Gastroesophageal sphincter (tissue), 4 donors: ENCODE results near the gene KCNMA1. TPM values are rescaled to one million over a fixed set of nuclear protein-coding genes. Genes with fewer than 3 reads are reported as not detected.

ENCODE experiments used
- ATAC-seq: fragments of 150-250 bp; one replicate; pipeline ENCODE4 v1.9.1; 2016; ENCODE audit warnings: mild to moderate bottlenecking, moderate library complexity
- H3K27ac ChIP-seq, 4 donors: fragments of 200-600 bp; sonication (generic) in 3 of 4; 1 replicate in 3 of 4; 2 replicates in 1 of 4; pipeline ENCODE4 v1.5.1; 2016 to 2019
- H3K27me3 ChIP-seq: fragments of 200-600 bp; sonication (generic); one replicate; pipeline ENCODE4 v1.5.1; 2019
- H3K36me3 ChIP-seq, 2 donors: fragments of 200-600 bp; sonication (generic); one replicate each; pipeline ENCODE4 v1.5.1; 2019; ENCODE audit warnings: control low read depth in 1 of 2
- H3K4me1 ChIP-seq, 3 donors: fragments of 200-600 bp; sonication (generic); 1 replicate in 2 of 3; 2 replicates in 1 of 3; pipeline ENCODE4 v1.5.1; 2016 to 2019; ENCODE audit warnings: control low read depth in 2 of 3
- H3K4me3 ChIP-seq, 2 donors: fragments of 200-600 bp; sonication (generic); one replicate each; pipeline ENCODE4 v1.5.1; 2019; ENCODE audit warnings: mild to moderate bottlenecking in 1 of 2, moderate library complexity in 1 of 2
- H3K9me3 ChIP-seq, 3 donors: fragments of 200-600 bp; sonication (generic); one replicate each; pipeline ENCODE4 v1.5.1; 2017 to 2019; ENCODE audit warnings: control low read depth in 2 of 3
- EP300 ChIP-seq: sonication (generic); formaldehyde crosslinking; IDR thresholded peaks from one replicate; pipeline ENCODE4 v1.6.1; 2017; ENCODE audit warnings: antibody characterized with exemption, mild to moderate bottlenecking
- POLR2A ChIP-seq, 2 donors: fragments of 450-650 bp; IDR thresholded peaks; one replicate each; pipeline ENCODE4 v1.6.1; 2017; ENCODE audit warnings: antibody characterized with exemption in 2 of 2, mild to moderate bottlenecking in 2 of 2, moderate library complexity in 1 of 2
- POLR2AphosphoS5 ChIP-seq: sonication (generic); formaldehyde crosslinking; IDR thresholded peaks from one replicate; pipeline ENCODE4 v1.6.1; 2017; ENCODE audit warnings: antibody characterized with exemption
- WGBS, 2 donors: methylation state at CpG; one replicate each; pipeline ENCODE4 v1.1.5; 2018; ENCODE audit warnings: low coverage in 1 of 2; 5-methylcytosine and 5-hydroxymethylcytosine counted together
- total RNA-seq, 4 donors: library from RNA; depleted of rRNA; stranded (reverse); fragments of >200 nt; gene quantifications; one replicate each; pipeline ENCODE4 v1.1.0, GENCODE V29; 2016
- TF ChIP-seq, protein P1 (sequence below), 4 experiments: fragments of 200-600 bp in 2 of 4; fragments of 450-650 bp in 2 of 4; sonication (generic) in 1 of 4; IDR thresholded peaks; one replicate each; pipeline ENCODE4 v1.5.1; 2017 to 2019; ENCODE audit warnings: antibody characterized with exemption in 4 of 4, mild to moderate bottlenecking in 2 of 4, moderate library complexity in 2 of 4

KCNMA1 gene
- total RNA-seq, 4 donors from 2014 or later, result 168 to 389 (median 323) TPM

DNA sequence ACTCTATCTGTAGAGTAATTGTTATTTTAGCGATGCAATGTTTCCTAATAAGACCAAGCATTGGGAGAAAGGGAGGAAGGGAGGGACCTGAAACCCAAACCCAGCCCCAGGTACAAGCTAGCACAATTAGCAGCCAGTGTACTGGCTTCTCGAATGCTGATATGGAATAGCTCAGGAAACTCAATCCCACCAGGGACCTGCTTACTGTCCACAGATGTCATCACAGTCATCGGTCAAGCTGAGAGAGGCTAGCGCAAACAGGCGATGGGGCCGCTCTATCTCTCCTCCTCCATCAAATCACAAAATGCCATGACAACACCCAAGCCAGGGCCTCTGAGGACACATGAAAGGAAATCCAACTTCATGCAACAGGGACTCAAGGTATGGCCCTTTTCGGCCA is 192.1 kb downstream of the KCNMA1 start:
- TF ChIP-seq, protein P1, sequence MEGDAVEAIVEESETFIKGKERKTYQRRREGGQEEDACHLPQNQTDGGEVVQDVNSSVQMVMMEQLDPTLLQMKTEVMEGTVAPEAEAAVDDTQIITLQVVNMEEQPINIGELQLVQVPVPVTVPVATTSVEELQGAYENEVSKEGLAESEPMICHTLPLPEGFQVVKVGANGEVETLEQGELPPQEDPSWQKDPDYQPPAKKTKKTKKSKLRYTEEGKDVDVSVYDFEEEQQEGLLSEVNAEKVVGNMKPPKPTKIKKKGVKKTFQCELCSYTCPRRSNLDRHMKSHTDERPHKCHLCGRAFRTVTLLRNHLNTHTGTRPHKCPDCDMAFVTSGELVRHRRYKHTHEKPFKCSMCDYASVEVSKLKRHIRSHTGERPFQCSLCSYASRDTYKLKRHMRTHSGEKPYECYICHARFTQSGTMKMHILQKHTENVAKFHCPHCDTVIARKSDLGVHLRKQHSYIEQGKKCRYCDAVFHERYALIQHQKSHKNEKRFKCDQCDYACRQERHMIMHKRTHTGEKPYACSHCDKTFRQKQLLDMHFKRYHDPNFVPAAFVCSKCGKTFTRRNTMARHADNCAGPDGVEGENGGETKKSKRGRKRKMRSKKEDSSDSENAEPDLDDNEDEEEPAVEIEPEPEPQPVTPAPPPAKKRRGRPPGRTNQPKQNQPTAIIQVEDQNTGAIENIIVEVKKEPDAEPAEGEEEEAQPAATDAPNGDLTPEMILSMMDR (IDR thresholded peaks at IDR 0.05), result no peak
- no peak for TF ChIP-seq EP300
- ATAC-seq, result no peak
- H3K4me3 ChIP-seq, result no peak overlapping the region
- 89 to 92% methylated on average over 6 to 7 of the region's 7 CpGs for WGBS, 2 donors
- H3K9me3 ChIP-seq, result no peaks in the 10 kb centered on the region
- no peaks in the 10 kb centered on the region for H3K27me3 ChIP-seq
- peaks cover 0 to 59% (median 0%) of the 10 kb centered on the region in 3 donors for H3K4me1 ChIP-seq
- H3K36me3 ChIP-seq, result no peaks in the 10 kb centered on the region
- no peak overlapping the region for H3K27ac ChIP-seq

DNA sequence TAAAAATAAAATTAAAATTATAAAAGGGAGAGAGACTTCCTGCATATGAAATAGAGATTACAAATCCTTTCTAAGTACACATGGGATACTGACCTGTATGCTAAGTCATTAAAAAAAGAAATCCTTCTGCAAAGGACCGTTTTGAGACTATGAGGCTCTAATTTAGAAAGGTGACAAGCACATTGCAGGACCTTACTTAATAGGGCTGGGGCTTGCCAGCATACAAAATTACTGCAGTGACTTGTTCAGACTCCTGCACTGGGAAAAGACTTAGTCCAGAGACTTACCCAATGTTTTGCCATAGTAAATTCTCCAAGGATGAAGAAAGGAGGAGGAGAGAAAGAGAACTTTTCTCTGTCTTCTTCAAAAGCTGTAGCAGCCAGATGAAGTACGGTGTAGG is 193.6 kb downstream of the KCNMA1 start:
- Histone ChIP-seq H3K27ac (no peak overlapping the region), H3K36me3 (no peaks in the 10 kb centered on the region), H3K4me1 (peaks cover 0 to 70% (median 0%) of the 10 kb centered on the region in 3 donors), H3K4me3 (no peak overlapping the region), H3K9me3 (no peaks in the 10 kb centered on the region), H3K27me3 (no peaks in the 10 kb centered on the region)
- ATAC-seq, result no peak
- 34 to 54% methylated on average over 2 of the region's 2 CpGs for WGBS, 2 donors
- no peak for TF ChIP-seq POLR2A (IDR thresholded peaks at IDR 0.05)
- no peak for TF ChIP-seq POLR2AphosphoS5
- TF ChIP-seq EP300, result no peak
- TF ChIP-seq, protein P1 (IDR thresholded peaks at IDR 0.05), result no peak

DNA sequence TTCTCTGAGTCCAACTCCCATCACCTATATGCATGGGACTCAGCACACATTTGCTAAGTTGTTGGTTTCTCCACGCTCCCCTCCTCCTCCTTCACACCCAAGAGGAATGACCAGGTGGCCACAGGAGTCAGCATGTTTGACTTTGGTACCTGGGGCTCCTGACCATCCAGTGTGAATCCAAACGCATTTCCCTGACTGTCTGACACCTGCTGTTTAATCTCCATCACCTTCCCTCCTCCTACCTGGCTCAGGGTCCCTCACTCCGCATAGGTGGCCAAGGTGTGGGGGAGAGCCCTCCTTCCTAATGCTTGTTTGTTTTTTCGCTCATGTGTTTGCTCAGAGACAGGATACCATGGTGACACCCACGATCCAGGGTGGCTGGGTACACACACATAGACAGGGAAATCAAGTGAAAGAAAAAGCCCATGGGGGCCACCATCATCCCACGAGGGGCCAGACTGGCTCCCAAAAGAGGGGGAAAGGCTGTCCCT is 194.9 kb downstream of the KCNMA1 start:
- Histone ChIP-seq H3K27ac (peak overlapping the region in 1 of 4 donors; percentile 6), H3K27me3 (no peaks in the 10 kb centered on the region), H3K4me3 (no peak overlapping the region), H3K9me3 (no peaks in the 10 kb centered on the region), H3K4me1 (peaks cover 0 to 62% (median 0%) of the 10 kb centered on the region in 3 donors), H3K36me3 (no peaks in the 10 kb centered on the region)
- no peak for ATAC-seq
- TF ChIP-seq POLR2A (IDR thresholded peaks at IDR 0.05) (no peak), POLR2AphosphoS5 (no peak), EP300 (no peak)
- TF ChIP-seq, protein P1 (IDR thresholded peaks at IDR 0.05), result no peak
- 88 to 92% methylated on average over 2 to 3 of the region's 6 CpGs for WGBS, 2 donors

DNA sequence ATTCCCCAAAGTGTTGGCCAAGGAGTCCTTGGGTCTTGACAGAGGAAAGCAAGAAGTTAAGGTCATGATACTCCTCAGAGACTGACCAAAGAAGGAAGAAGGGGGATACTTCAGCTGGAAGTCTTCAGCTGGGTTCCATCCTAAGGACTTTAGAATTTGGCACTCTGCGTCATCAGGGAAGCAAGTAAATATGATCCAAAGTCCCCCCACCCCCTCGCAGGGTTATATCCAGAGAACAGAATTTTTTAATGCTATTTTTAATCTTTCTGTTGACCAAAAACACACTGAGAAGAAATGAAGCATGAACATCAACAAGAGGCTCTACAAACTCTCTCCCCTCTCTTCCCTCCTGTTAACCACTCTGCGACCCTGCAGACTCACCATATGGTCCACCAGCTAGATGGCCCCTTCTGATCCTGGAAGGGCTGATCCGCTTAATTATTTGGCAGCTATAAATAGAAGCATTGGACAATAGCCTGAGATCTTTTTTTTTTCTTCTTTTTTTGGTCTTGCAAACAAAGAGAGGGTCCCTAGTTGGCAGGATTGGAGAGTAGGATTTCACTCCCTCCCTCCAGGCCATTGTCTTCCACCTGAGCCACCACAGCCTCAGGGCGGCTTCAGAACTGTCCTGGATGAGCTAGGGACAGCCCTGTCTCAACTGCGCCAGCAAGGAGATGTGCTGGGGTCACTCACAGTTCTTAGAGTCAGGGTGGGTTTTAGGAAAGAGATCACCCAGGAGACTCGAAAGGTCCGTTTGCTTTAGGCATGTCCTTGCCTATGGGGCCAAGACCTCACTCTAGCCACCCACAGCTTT is 196.0 kb downstream of the KCNMA1 start:
- WGBS, 2 donors, result 38 to 79% methylated on average over 2 to 4 of the region's 8 CpGs
- H3K27ac ChIP-seq, result peak overlapping the region in 2 of 4 donors; percentile 14 to 62
- TF ChIP-seq POLR2AphosphoS5 (no peak), POLR2A (IDR thresholded peaks at IDR 0.05) (no peak), EP300 (no peak)
- TF ChIP-seq, protein P1 (IDR thresholded peaks at IDR 0.05), result no peak
- no peaks in the 10 kb centered on the region for H3K36me3 ChIP-seq
- H3K27me3 ChIP-seq, result no peaks in the 10 kb centered on the region
- ATAC-seq, result no peak
- H3K4me3 ChIP-seq, result no peak overlapping the region
- peaks cover 0 to 63% (median 0%) of the 10 kb centered on the region in 3 donors for H3K4me1 ChIP-seq
- no peaks in the 10 kb centered on the region for H3K9me3 ChIP-seq
